Upper lobe of right lung (tissue), 1 donor: ENCODE measurements around the gene LHX6. TPM values are rescaled to one million over a fixed set of nuclear protein-coding genes. Genes with fewer than 3 reads are reported as not detected.

ENCODE experiments used
- ATAC-seq: fragments of 200-7000 bp; cut with Tn5 transposase; one replicate; pipeline ENCODE4 v1.9.1; 2020; ENCODE audit warnings: mild to moderate bottlenecking, moderate library complexity
- DNase-seq: peaks from one replicate; pipeline ENCODE4 v3.0.0-alpha.2; 2020
- H3K27ac ChIP-seq: fragments of 200-600 bp; one replicate; pipeline ENCODE4 v1.8.0; 2022
- H3K27me3 ChIP-seq: fragments of 200-600 bp; one replicate; pipeline ENCODE4 v1.8.0; 2022; ENCODE audit warnings: mild to moderate bottlenecking
- H3K36me3 ChIP-seq: fragments of 200-600 bp; one replicate; pipeline ENCODE4 v1.8.0; 2022
- H3K4me1 ChIP-seq: fragments of 200-600 bp; one replicate; pipeline ENCODE4 v1.8.0; 2022
- H3K4me3 ChIP-seq: fragments of 200-600 bp; one replicate; pipeline ENCODE4 v1.8.0; 2022; ENCODE audit warnings: mild to moderate bottlenecking
- H3K9me3 ChIP-seq: fragments of 200-600 bp; one replicate; pipeline ENCODE4 v1.8.0; 2022
- CTCF ChIP-seq: fragments of 200-600 bp; IDR thresholded peaks from one replicate; pipeline ENCODE4 v1.8.0; 2022; ENCODE audit warnings: antibody characterized with exemption
- intact Hi-C: fragments of 100-400 bp; cut with DNase I; formaldehyde crosslinking; loops from one replicate; pipeline ENCODE4 v1.11.0; 2022
- total RNA-seq: library from RNA; stranded (reverse); fragmentation: NEBNext Ultra II Directional; extraction: Animal tissue kit (Norgen Biotek cat#: 25700); gene quantifications from one replicate; pipeline ENCODE4 v1.2.1, GENCODE V29; 2021
- donor health status: DM: no; HTN: yes; CAD: no; lungs with severe emphysema.

LHX6 gene
- total RNA-seq, 1 donor from 2014 or later, result 16.9 TPM

GRCh38 chr9:122246666-122247065 lies 17.9 kb upstream of the LHX6 start:
- ATAC-seq, result no peak
- H3K4me1 ChIP-seq, result no peaks in the 10 kb centered on the region
- intact Hi-C loops, result no loop called here

GRCh38 chr9:122244349-122244748 lies 15.6 kb upstream of the LHX6 start:
- Histone ChIP-seq H3K4me1 (no peaks in the 10 kb centered on the region), H3K9me3 (no peaks in the 10 kb centered on the region), H3K27me3 (no peaks in the 10 kb centered on the region), H3K4me3 (no peak overlapping the region), H3K27ac (no peak overlapping the region), H3K36me3 (peaks cover 99% of the 10 kb centered on the region)
- intact Hi-C loops, result no loop called here
- no peak for ATAC-seq
- TF ChIP-seq CTCF, result no peak
- no peak for DNase-seq

More at GRCh38 chr9:122246666-122247065, 17.9 kb upstream of the LHX6 start:
- Histone ChIP-seq H3K27ac (no peak overlapping the region), H3K4me3 (no peak overlapping the region), H3K36me3 (peaks cover 100% of the 10 kb centered on the region), H3K9me3 (no peaks in the 10 kb centered on the region), H3K27me3 (no peaks in the 10 kb centered on the region)
- DNase-seq, result no peak
- TF ChIP-seq CTCF, result no peak

GRCh38 chr9:122239722-122240121 lies 11.0 kb upstream of the LHX6 start:
- Histone ChIP-seq H3K9me3 (no peaks in the 10 kb centered on the region), H3K4me3 (no peak overlapping the region), H3K4me1 (no peaks in the 10 kb centered on the region), H3K27me3 (no peaks in the 10 kb centered on the region), H3K36me3 (peaks cover 62% of the 10 kb centered on the region), H3K27ac (no peak overlapping the region)
- intact Hi-C loops, result no loop called here
- TF ChIP-seq CTCF, result no peak
- DNase-seq (no peak), ATAC-seq (no peak)

- intact Hi-C loops, result no loop called here
- no peak for TF ChIP-seq CTCF
- DNase-seq (no peak), ATAC-seq (no peak)
- Histone ChIP-seq H3K36me3 (peaks cover 32% of the 10 kb centered on the region), H3K27ac (no peak overlapping the region), H3K4me3 (no peak overlapping the region), H3K27me3 (no peaks in the 10 kb centered on the region), H3K9me3 (no peaks in the 10 kb centered on the region), H3K4me1 (no peaks in the 10 kb centered on the region)
These were observed 7.9 kb upstream of the LHX6 start for GRCh38 chr9:122236681-122237080.

- no peak overlapping the region for H3K27ac ChIP-seq
- no peaks in the 10 kb centered on the region for H3K4me1 ChIP-seq
- H3K4me3 ChIP-seq, result no peak overlapping the region
- DNase-seq, result no peak
- peaks cover 13% of the 10 kb centered on the region for H3K27me3 ChIP-seq
- no peak for ATAC-seq
- TF ChIP-seq CTCF, result no peak
- intact Hi-C loops, result no loop called here
- no peaks in the 10 kb centered on the region for H3K9me3 ChIP-seq
- H3K36me3 ChIP-seq, result peaks cover 8% of the 10 kb centered on the region
These were observed 5.4 kb upstream of the LHX6 start for GRCh38 chr9:122234022-122234748.
